ENCODE results near the gene NHS. TPM values are rescaled to one million over a fixed set of nuclear protein-coding genes. Genes with fewer than 3 reads are reported as not detected.

The NHS gene
- total and polyA plus RNA-seq, 2 of the 13 experiments (the other 11 are each of a cell fraction or from before 2014, with no cell fraction given): 0.02 TPM; not detected in 1

GRCh38 chrX:17414839-17415238 is 39.8 kb downstream of the NHS start (continued):
- TF ChIP-seq HMGXB4 (CRISPR knock-in tag; IDR thresholded peaks at IDR 0.05; ENCODE audit: borderline replicate concordance in 1 of 2, low read depth in 1 of 2) (no peak), ZNF18 (CRISPR knock-in tag; IDR thresholded peaks at IDR 0.05; ENCODE audit: insufficient replicate concordance) (no peak), TBL1XR1 (IDR thresholded peaks at IDR 0.05; ENCODE audit: borderline replicate concordance, low read length, partially characterized antibody) (no peak)

GRCh38 chrX:17415242-17415810 is 40.3 kb downstream of the NHS start:
- CTCF ChIA-PET (ENCODE audit: low intra/inter-chr PET ratio, low total read pairs): no interaction called here

More at GRCh38 chrX:17415242-17415810, 40.3 kb downstream of the NHS start:
- H4K20me1 ChIP-seq (ENCODE audit: insufficient read depth, low read length): no peaks in the 10 kb centered on the region
- no peak overlapping the region for H2AFZ ChIP-seq (ENCODE audit: low read length)
- FAIRE-seq (no peak), DNase-seq (ENCODE audit: low spot score) (no peak), ATAC-seq (no peak)
- 4% methylated on average over 3 of the region's 3 CpGs for WGBS (ENCODE audit: low lambda C conversion rate)
- H3K9ac ChIP-seq (ENCODE audit: insufficient read depth, low read depth, low read length): no peak overlapping the region
- no peaks in the 10 kb centered on the region for H3K27me3 ChIP-seq (ENCODE audit: control insufficient read depth in 1 of 2, insufficient read depth in 2 of 2, low read length in 2 of 2)
- H3K79me2 ChIP-seq (ENCODE audit: insufficient read depth, low read length): no peaks in the 10 kb centered on the region
- intact Hi-C loops (cut with micrococcal nuclease; ENCODE audit: unreplicated experiment): no loop called here
- H3K36me3 ChIP-seq (replicated peaks in 1 of 2; ENCODE audit: control insufficient read depth in 1 of 2, insufficient read depth in 2 of 2, low read length in 2 of 2): no peaks in the 10 kb centered on the region
- H3K9me3 ChIP-seq (ENCODE audit: low read length): no peaks in the 10 kb centered on the region
- H3K4me3 ChIP-seq (replicated peaks in 1 of 3; ENCODE audit: insufficient read depth in 1 of 3, low read depth in 2 of 3, low read length in 3 of 3): no peak overlapping the region
- TF ChIP-seq NCOA5 (CRISPR knock-in tag; IDR thresholded peaks at IDR 0.05) (no peak), FOSL1 (CRISPR knock-in tag; IDR thresholded peaks at IDR 0.05; ENCODE audit: borderline replicate concordance) (no peak), ZSCAN22 (CRISPR knock-in tag; IDR thresholded peaks at IDR 0.05) (no peak), ZFX (CRISPR knock-in tag; IDR thresholded peaks at IDR 0.05; ENCODE audit: low read depth) (no peak), DNMT1 (CRISPR knock-in tag; IDR thresholded peaks at IDR 0.05) (no peak)
- BruUV-seq (replicated peaks): no TSS peak
- H3K4me1 ChIP-seq (ENCODE audit: insufficient read depth, low read length): no peaks in the 10 kb centered on the region
- in situ Hi-C loops (cut with HindIII; ENCODE audit: extremely low pct_ligation_motif_present, low pct_unique_long_range_greater_than_20kb): no loop called here
- H3K27ac ChIP-seq (ENCODE audit: extremely low read length, insufficient read depth, low read length): no peak overlapping the region
- no peak overlapping the region for H3K4me2 ChIP-seq (ENCODE audit: low read depth, low read length)
- POLR2A ChIA-PET: no interaction called here
